ENCODE data around the gene BACE2.

Gene BACE2

GRCh38 chr21:41141031-41141457 is 26.9 kb upstream of the BACE2 start:
- no peaks in the 10 kb centered on the region for H3K9me3 Mint-ChIP-seq
- H3K4me3 Mint-ChIP-seq, result no peak overlapping the region
- ATAC-seq, result no peak
- H3K36me3 Mint-ChIP-seq, result no peaks in the 10 kb centered on the region
- peaks cover 5% of the 10 kb centered on the region for H3K4me1 Mint-ChIP-seq
- DNase-seq (ENCODE audit: low spot score in 2 of 2), result no peak
- H3K27ac Mint-ChIP-seq, result no peak overlapping the region

- Mint-ChIP-seq H3K9me3 (no peaks in the 10 kb centered on the region), H3K27ac (no peak overlapping the region), H3K4me3 (no peak overlapping the region), H3K4me1 (peaks cover 5% of the 10 kb centered on the region), H3K36me3 (no peaks in the 10 kb centered on the region)
- DNase-seq (ENCODE audit: low spot score in 2 of 2) (no peak), ATAC-seq (no peak)
Measured at GRCh38 chr21:41142051-41142795, 25.7 kb upstream of the BACE2 start.

- no peak for DNase-seq (ENCODE audit: low spot score in 2 of 2)
- H3K4me1 Mint-ChIP-seq, result no peaks in the 10 kb centered on the region
- H3K9me3 Mint-ChIP-seq, result no peaks in the 10 kb centered on the region
- H3K36me3 Mint-ChIP-seq, result no peaks in the 10 kb centered on the region
- no peak overlapping the region for H3K4me3 Mint-ChIP-seq
- H3K27ac Mint-ChIP-seq, result no peak overlapping the region
- ATAC-seq, result no peak
Measured at GRCh38 chr21:41143596-41144325, 24.2 kb upstream of the BACE2 start.

GRCh38 chr21:41147096-41147978 is 20.6 kb upstream of the BACE2 start:
- no peaks in the 10 kb centered on the region for H3K9me3 Mint-ChIP-seq
- H3K4me3 Mint-ChIP-seq, result no peak overlapping the region
- no peaks in the 10 kb centered on the region for H3K4me1 Mint-ChIP-seq
- H3K36me3 Mint-ChIP-seq, result no peaks in the 10 kb centered on the region
- no peak overlapping the region for H3K27ac Mint-ChIP-seq
- DNase-seq (ENCODE audit: low spot score in 2 of 2), result no peak
- no peak for ATAC-seq

GRCh38 chr21:41147979-41148355 is 20.0 kb upstream of the BACE2 start:
- ATAC-seq, result no peak
- no peaks in the 10 kb centered on the region for H3K4me1 Mint-ChIP-seq
- DNase-seq (ENCODE audit: low spot score in 2 of 2), result no peak
- H3K36me3 Mint-ChIP-seq, result no peaks in the 10 kb centered on the region
- no peaks in the 10 kb centered on the region for H3K9me3 Mint-ChIP-seq
- H3K27ac Mint-ChIP-seq, result no peak overlapping the region
- H3K4me3 Mint-ChIP-seq, result no peak overlapping the region

- Mint-ChIP-seq H3K4me3 (no peak overlapping the region), H3K27ac (no peak overlapping the region), H3K4me1 (no peaks in the 10 kb centered on the region), H3K36me3 (no peaks in the 10 kb centered on the region), H3K9me3 (no peaks in the 10 kb centered on the region)
- ATAC-seq (no peak), DNase-seq (ENCODE audit: low spot score in 2 of 2) (no peak)
Measured at GRCh38 chr21:41148798-41149197, 19.2 kb upstream of the BACE2 start.

GRCh38 chr21:41149199-41149598 is 18.8 kb upstream of the BACE2 start:
- H3K4me1 Mint-ChIP-seq, result no peaks in the 10 kb centered on the region
- no peaks in the 10 kb centered on the region for H3K9me3 Mint-ChIP-seq
- ATAC-seq (no peak), DNase-seq (ENCODE audit: low spot score in 2 of 2) (no peak)
- H3K4me3 Mint-ChIP-seq, result no peak overlapping the region
- no peaks in the 10 kb centered on the region for H3K36me3 Mint-ChIP-seq
- no peak overlapping the region for H3K27ac Mint-ChIP-seq

GRCh38 chr21:41152147-41152546 is 15.8 kb upstream of the BACE2 start:
- H3K9me3 Mint-ChIP-seq, result no peaks in the 10 kb centered on the region
- no peak overlapping the region for H3K4me3 Mint-ChIP-seq
- H3K27ac Mint-ChIP-seq, result no peak overlapping the region
- ATAC-seq (no peak), DNase-seq (ENCODE audit: low spot score in 2 of 2) (no peak)
- H3K4me1 Mint-ChIP-seq, result no peaks in the 10 kb centered on the region
- H3K36me3 Mint-ChIP-seq, result no peaks in the 10 kb centered on the region

GRCh38 chr21:41153443-41153842 is 14.5 kb upstream of the BACE2 start:
- Mint-ChIP-seq H3K9me3 (no peaks in the 10 kb centered on the region), H3K4me3 (no peak overlapping the region), H3K4me1 (no peaks in the 10 kb centered on the region), H3K27ac (no peak overlapping the region), H3K36me3 (no peaks in the 10 kb centered on the region)
- no peak for DNase-seq (ENCODE audit: low spot score in 2 of 2)
- no peak for ATAC-seq

- Mint-ChIP-seq H3K9me3 (no peaks in the 10 kb centered on the region), H3K4me1 (no peaks in the 10 kb centered on the region), H3K27ac (no peak overlapping the region), H3K4me3 (no peak overlapping the region), H3K36me3 (no peaks in the 10 kb centered on the region)
- no peak for DNase-seq (ENCODE audit: low spot score in 2 of 2)
- ATAC-seq, result no peak
Measured at GRCh38 chr21:41156142-41156541, 11.8 kb upstream of the BACE2 start.

GRCh38 chr21:41158026-41158425 is 9.9 kb upstream of the BACE2 start:
- Mint-ChIP-seq H3K27ac (no peak overlapping the region), H3K4me3 (no peak overlapping the region), H3K36me3 (no peaks in the 10 kb centered on the region), H3K4me1 (no peaks in the 10 kb centered on the region), H3K9me3 (no peaks in the 10 kb centered on the region)
- ATAC-seq (no peak), DNase-seq (ENCODE audit: low spot score in 2 of 2) (no peak)

- H3K4me1 Mint-ChIP-seq, result no peaks in the 10 kb centered on the region
- H3K36me3 Mint-ChIP-seq, result no peaks in the 10 kb centered on the region
- no peak overlapping the region for H3K4me3 Mint-ChIP-seq
- H3K27ac Mint-ChIP-seq, result no peak overlapping the region
- no peaks in the 10 kb centered on the region for H3K9me3 Mint-ChIP-seq
- no peak for ATAC-seq
- DNase-seq (ENCODE audit: low spot score in 2 of 2), result no peak
Measured at GRCh38 chr21:41160036-41160435, 7.9 kb upstream of the BACE2 start.

- H3K27ac Mint-ChIP-seq, result no peak overlapping the region
- no peaks in the 10 kb centered on the region for H3K4me1 Mint-ChIP-seq
- H3K9me3 Mint-ChIP-seq, result no peaks in the 10 kb centered on the region
- H3K4me3 Mint-ChIP-seq, result no peak overlapping the region
- no peaks in the 10 kb centered on the region for H3K36me3 Mint-ChIP-seq
- ATAC-seq (no peak), DNase-seq (ENCODE audit: low spot score in 2 of 2) (no peak)
Measured at GRCh38 chr21:41161428-41161827, 6.5 kb upstream of the BACE2 start.

- H3K4me3 Mint-ChIP-seq, result no peak overlapping the region
- no peaks in the 10 kb centered on the region for H3K9me3 Mint-ChIP-seq
- ATAC-seq (no peak), DNase-seq (ENCODE audit: low spot score in 2 of 2) (no peak)
- no peak overlapping the region for H3K27ac Mint-ChIP-seq
- no peaks in the 10 kb centered on the region for H3K36me3 Mint-ChIP-seq
- H3K4me1 Mint-ChIP-seq, result no peaks in the 10 kb centered on the region
Measured at GRCh38 chr21:41162096-41162495, 5.9 kb upstream of the BACE2 start.

GRCh38 chr21:41163091-41163490 is 4.9 kb upstream of the BACE2 start:
- Mint-ChIP-seq H3K9me3 (no peaks in the 10 kb centered on the region), H3K4me1 (no peaks in the 10 kb centered on the region), H3K36me3 (no peaks in the 10 kb centered on the region), H3K27ac (no peak overlapping the region), H3K4me3 (no peak overlapping the region)
- no peak for ATAC-seq
- DNase-seq (ENCODE audit: low spot score in 2 of 2), result no peak
